Endodermal cell (in vitro differentiated cells): ENCODE measurements around the gene MYOM1. TPM values are rescaled to one million over a fixed set of nuclear protein-coding genes. Genes with fewer than 3 reads are reported as not detected.
"Not testable (repeated sequence)": the region's sequence is repeated elsewhere in the genome, so short reads cannot be mapped to it uniquely, and the experiment has no call there.

ENCODE experiments used
- DNase-seq: peaks from one replicate; pipeline ENCODE4 v3.0.0-alpha.2; 2017
- H3K27ac ChIP-seq: 2 replicates; pipeline ENCODE4 v1.5.1; 2013; ENCODE audit warnings: mild to moderate bottlenecking, low read depth, low read length, moderate library complexity
- H3K27me3 ChIP-seq: 2 replicates; pipeline ENCODE4 v1.6.1; 2013; ENCODE audit warnings: mild to moderate bottlenecking, low read length, moderate library complexity; ENCODE audit not compliant: insufficient read depth, control insufficient read depth, poor library complexity, severe bottlenecking
- H3K36me3 ChIP-seq: 2 replicates; pipeline ENCODE4 v1.7.0; 2013; ENCODE audit warnings: mild to moderate bottlenecking, low read length, moderate library complexity; ENCODE audit not compliant: control insufficient read depth, insufficient read depth
- H3K4me1 ChIP-seq: one replicate; pipeline ENCODE4 v1.7.0; 2013; ENCODE audit warnings: low read length; ENCODE audit not compliant: control insufficient read depth, insufficient read depth
- H3K4me3 ChIP-seq: 2 replicates; pipeline ENCODE4 v1.5.1; 2013; ENCODE audit warnings: mild to moderate bottlenecking, low read length, moderate library complexity
- H3K9ac ChIP-seq: 2 replicates; pipeline ENCODE4 v1.6.1; 2013; ENCODE audit warnings: mild to moderate bottlenecking, low read length, moderate library complexity; ENCODE audit not compliant: poor library complexity, severe bottlenecking; ENCODE audit errors: extremely low read depth
- H3K9me3 ChIP-seq: 2 replicates; pipeline ENCODE4 v1.6.1; 2013; ENCODE audit warnings: mild to moderate bottlenecking, low read length, moderate library complexity; ENCODE audit not compliant: control insufficient read depth
- H3K27ac Mint-ChIP-seq: 2 replicates; pipeline ENCODE4 v1.8.0; 2020; ENCODE audit warnings: mixed read lengths
- H3K27me3 Mint-ChIP-seq: 2 replicates; pipeline ENCODE4 v1.8.0; 2021; ENCODE audit warnings: mild to moderate bottlenecking, mixed read lengths; ENCODE audit not compliant: insufficient read depth
- H3K36me3 Mint-ChIP-seq: 2 replicates; pipeline ENCODE4 v1.8.0; 2020; ENCODE audit warnings: low read depth, mixed read lengths
- H3K4me1 Mint-ChIP-seq: 2 replicates; pipeline ENCODE4 v1.8.0; 2020; ENCODE audit warnings: mixed read lengths
- H3K4me3 Mint-ChIP-seq: 2 replicates; pipeline ENCODE4 v1.8.0; 2020; ENCODE audit warnings: mild to moderate bottlenecking, moderate library complexity, mixed read lengths
- H3K9me3 Mint-ChIP-seq: 2 replicates; pipeline ENCODE4 v1.8.0; 2020; ENCODE audit warnings: mild to moderate bottlenecking, mixed read lengths
- CTCF ChIP-seq: fragments of 200-600 bp; sonication (generic); conservative IDR thresholded peaks from 2 replicates; pipeline ENCODE4 v1.5.0; 2021; ENCODE audit warnings: antibody characterized with exemption, mild to moderate bottlenecking
- WGBS, 2 experiments: methylation state at CpG; one replicate each; pipeline versions ENCODE4 v1.1.5 to v1.1.7; 2013; ENCODE audit warnings: missing lambda C conversion rate in 2 of 2, mixed read lengths in 1 of 2; ENCODE audit not compliant: insufficient coverage in 1 of 2, insufficient read length in 1 of 2; 5-methylcytosine and 5-hydroxymethylcytosine counted together
- total RNA-seq, 2 donors: library from RNA; stranded (reverse); fragmentation: NEBNext Ultra II Directional in 1 of 2; extraction: Animal tissue kit (Norgen Biotek cat#: 25700) in 1 of 2; gene quantifications; 2 replicates in 1 of 2; 3 replicates in 1 of 2; pipeline ENCODE4 v1.2.1, GENCODE V29; 2021

Gene MYOM1
- total RNA-seq, 2 donors from 2014 or later = 0.49 to 0.88 TPM

DNA sequence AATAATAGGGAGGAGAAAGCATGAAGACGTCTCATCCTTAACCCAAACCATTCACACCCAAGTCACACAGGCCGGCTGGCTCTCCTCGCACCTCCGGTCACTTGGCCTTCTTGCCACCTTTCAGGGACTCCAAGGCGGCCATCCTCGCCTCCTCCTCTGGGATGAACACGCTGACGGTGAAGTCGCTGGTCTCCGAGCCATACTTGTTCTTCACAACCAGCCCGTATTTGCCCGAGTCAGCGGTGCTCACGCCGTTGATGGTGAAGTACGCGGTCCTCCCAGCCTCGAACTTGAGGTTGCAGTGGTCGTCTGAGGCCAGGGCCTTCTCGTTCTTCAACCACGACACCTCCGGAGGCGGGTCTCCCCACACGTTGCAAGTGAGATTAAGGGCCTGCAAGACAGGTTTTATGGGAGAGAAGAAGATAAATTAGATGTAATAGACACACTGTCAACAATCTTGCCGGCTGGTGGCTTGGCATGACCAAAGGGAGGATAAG is 152.6 kb downstream of the MYOM1 start:
- H3K4me3 Mint-ChIP-seq = no peak overlapping the region
- H3K36me3 Mint-ChIP-seq = no peaks in the 10 kb centered on the region

GRCh38 chr18:3066341-3067110 is 153.2 kb downstream of the MYOM1 start:
- DNase-seq = no peak
- Mint-ChIP-seq H3K36me3 (no peaks in the 10 kb centered on the region), H3K9me3 (no peaks in the 10 kb centered on the region), H3K4me1 (peaks cover 14% of the 10 kb centered on the region), H3K27me3 (no peaks in the 10 kb centered on the region), H3K27ac (no peak overlapping the region), H3K4me3 (no peak overlapping the region)
- no peaks in the 10 kb centered on the region for H3K4me1 ChIP-seq
- H3K4me3 ChIP-seq = no peak overlapping the region
- no peak overlapping the region for H3K9ac ChIP-seq
- no peak for TF ChIP-seq CTCF
- no peaks in the 10 kb centered on the region for H3K9me3 ChIP-seq
- no peaks in the 10 kb centered on the region for H3K36me3 ChIP-seq
- no peaks in the 10 kb centered on the region for H3K27me3 ChIP-seq
- H3K27ac ChIP-seq = no peak overlapping the region
- 87 to 90% methylated on average over 10 to 17 of the region's 17 CpGs for WGBS, 2 experiments

More for the DNA sequence above, 152.6 kb downstream of the MYOM1 start:
- no peak overlapping the region for H3K27ac ChIP-seq
- TF ChIP-seq CTCF = no peak
- peak; percentile 43 for DNase-seq
- H3K9ac ChIP-seq = no peak overlapping the region
- no peaks in the 10 kb centered on the region for H3K36me3 ChIP-seq
- H3K27ac Mint-ChIP-seq = no peak overlapping the region
- no peaks in the 10 kb centered on the region for H3K27me3 ChIP-seq
- no peaks in the 10 kb centered on the region for H3K9me3 ChIP-seq
- H3K4me1 Mint-ChIP-seq = peaks cover 12% of the 10 kb centered on the region
- no peaks in the 10 kb centered on the region for H3K4me1 ChIP-seq
- WGBS, 2 experiments = 95 to 96% methylated on average over 15 to 25 of the region's 25 CpGs
- no peaks in the 10 kb centered on the region for H3K27me3 Mint-ChIP-seq
- H3K4me3 ChIP-seq = no peak overlapping the region
- no peaks in the 10 kb centered on the region for H3K9me3 Mint-ChIP-seq

DNA sequence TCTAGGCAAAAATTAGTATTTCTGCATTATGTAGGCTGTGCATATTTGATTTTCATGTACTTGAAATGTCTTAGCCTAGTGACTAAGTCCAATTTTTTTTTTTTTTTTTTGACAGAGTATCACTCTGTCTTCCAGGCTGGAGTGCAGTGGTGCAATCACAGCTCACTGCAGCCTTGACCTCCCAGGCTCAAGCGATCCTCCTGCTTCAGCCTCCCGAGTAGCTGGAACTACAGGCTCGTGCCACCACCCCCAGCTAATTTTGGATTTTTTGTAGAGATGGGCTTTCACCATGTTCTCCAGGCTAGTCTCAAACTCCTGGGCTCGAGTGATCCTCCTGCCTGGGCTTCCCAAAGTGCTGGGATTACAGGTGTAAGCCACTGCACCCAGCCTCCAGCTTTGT is 156.0 kb downstream of the MYOM1 start:
- peaks cover 17% of the 10 kb centered on the region for H3K4me1 Mint-ChIP-seq
- not testable (repeated sequence) for H3K9me3 Mint-ChIP-seq, H3K36me3 Mint-ChIP-seq, H3K27me3 ChIP-seq, H3K4me3 Mint-ChIP-seq, H3K27ac Mint-ChIP-seq, H3K27ac ChIP-seq, H3K27me3 Mint-ChIP-seq, DNase-seq, H3K9me3 ChIP-seq, H3K4me3 ChIP-seq, H3K9ac ChIP-seq, H3K4me1 ChIP-seq, H3K36me3 ChIP-seq
- WGBS, 2 experiments = 89 to 90% methylated on average over 2 to 4 of the region's 4 CpGs
